ENCODE results near the gene GPR132. TPM values are rescaled to one million over a fixed set of nuclear protein-coding genes. Genes with fewer than 3 reads are reported as not detected.

The GPR132 gene
- total RNA-seq, 1 experiment from 2014 or later: 0.20 TPM

DNA sequence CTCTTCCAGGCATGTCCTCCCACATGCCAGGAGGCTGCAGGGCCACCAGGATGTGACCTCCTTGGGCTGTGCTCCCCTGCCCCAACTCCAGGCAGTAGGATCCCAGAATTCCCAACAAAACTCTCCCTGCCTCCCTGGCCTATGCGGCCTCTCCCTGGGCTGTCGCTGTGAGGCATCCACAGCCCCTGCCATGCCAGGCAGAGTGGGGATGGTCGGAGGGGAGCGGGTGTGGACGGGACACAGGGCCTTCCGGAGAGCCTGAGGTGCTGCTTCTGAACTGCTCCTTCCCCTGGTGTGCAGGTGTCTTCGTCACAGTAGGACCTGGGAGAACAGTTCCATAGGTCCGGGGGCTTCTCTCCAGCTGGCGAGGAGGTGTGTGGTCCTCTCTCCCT is 18.3 kb downstream of the GPR132 start:
- Histone ChIP-seq H4K91ac (ENCODE audit: insufficient read length, low read depth, low read length) (no peak overlapping the region), H2BK5ac (ENCODE audit: insufficient read length, low read length) (no peak overlapping the region), H3K79me2 (ENCODE audit: insufficient read depth, low read length) (no peaks in the 10 kb centered on the region), H3K23me2 (ENCODE audit: insufficient read length, low read depth, low read length, poor library complexity, severe bottlenecking) (no peaks in the 10 kb centered on the region), H3K27ac (ENCODE audit: insufficient read length, low read depth, low read length) (no peak overlapping the region), H3K79me1 (ENCODE audit: insufficient read depth, low read depth, low read length, poor library complexity, severe bottlenecking) (no peaks in the 10 kb centered on the region), H2BK20ac (ENCODE audit: low read depth, low read length, poor library complexity, severe bottlenecking) (no peak overlapping the region), H4K8ac (replicated peaks; ENCODE audit: insufficient read length, low read depth, low read length) (no peak overlapping the region), H3K14ac (ENCODE audit: insufficient read depth, low read length) (no peak overlapping the region), H3K56ac (ENCODE audit: insufficient read length, low read depth, low read length) (no peak overlapping the region), H3K4ac (ENCODE audit: low read depth, low read length) (no peak overlapping the region), H3K9ac (ENCODE audit: extremely low read depth, insufficient read length, low read length) (no peak overlapping the region), H3K9me3 (ENCODE audit: control insufficient read depth, low read depth, low read length) (no peaks in the 10 kb centered on the region), H3K27me3 (ENCODE audit: insufficient read depth, low read length) (no peaks in the 10 kb centered on the region), H4K5ac (ENCODE audit: insufficient read length, low read depth, low read length) (no peak overlapping the region), H3K4me2 (ENCODE audit: insufficient read depth, insufficient read length, low read length) (no peak overlapping the region), H3T11ph (ENCODE audit: low read length) (no peak overlapping the region), H2AFZ (ENCODE audit: low read length) (no peak overlapping the region), H4K20me1 (ENCODE audit: control insufficient read depth, insufficient read depth, insufficient read length) (no peaks in the 10 kb centered on the region), H2AK5ac (ENCODE audit: insufficient read length, low read length) (no peak overlapping the region), H2BK12ac (ENCODE audit: insufficient read length, low read depth, low read length) (no peak overlapping the region), H2BK15ac (ENCODE audit: low read depth, low read length) (no peak overlapping the region), H3K23ac (ENCODE audit: insufficient read length, low read depth, low read length) (no peak overlapping the region), H2BK120ac (ENCODE audit: low read depth, low read length, poor library complexity, severe bottlenecking) (no peak overlapping the region), H3K18ac (ENCODE audit: insufficient read length, low read depth, low read length) (no peak overlapping the region), H3K4me1 (ENCODE audit: insufficient read depth, low read length) (no peaks in the 10 kb centered on the region)
- Mint-ChIP-seq H3K27ac (no peak overlapping the region), H3K36me3 (ENCODE audit: insufficient read depth in 1 of 3, low read depth in 3 of 3) (no peaks in the 10 kb centered on the region), H3K27me3 (ENCODE audit: low read depth) (peaks cover 47% of the 10 kb centered on the region), H3K4me3 (no peak overlapping the region), H3K4me1 (peaks cover 2 to 4% of the 10 kb centered on the region in 2 experiments; a peak in 2 of 4 replicates), H3K9me3 (no peaks in the 10 kb centered on the region)
- DNase-seq: no peak
- no CpG with 5 or more reads among the region's 9 CpGs for WGBS (ENCODE audit: extremely low coverage, insufficient read length, low lambda C conversion rate)
- TF ChIP-seq, protein P1, sequence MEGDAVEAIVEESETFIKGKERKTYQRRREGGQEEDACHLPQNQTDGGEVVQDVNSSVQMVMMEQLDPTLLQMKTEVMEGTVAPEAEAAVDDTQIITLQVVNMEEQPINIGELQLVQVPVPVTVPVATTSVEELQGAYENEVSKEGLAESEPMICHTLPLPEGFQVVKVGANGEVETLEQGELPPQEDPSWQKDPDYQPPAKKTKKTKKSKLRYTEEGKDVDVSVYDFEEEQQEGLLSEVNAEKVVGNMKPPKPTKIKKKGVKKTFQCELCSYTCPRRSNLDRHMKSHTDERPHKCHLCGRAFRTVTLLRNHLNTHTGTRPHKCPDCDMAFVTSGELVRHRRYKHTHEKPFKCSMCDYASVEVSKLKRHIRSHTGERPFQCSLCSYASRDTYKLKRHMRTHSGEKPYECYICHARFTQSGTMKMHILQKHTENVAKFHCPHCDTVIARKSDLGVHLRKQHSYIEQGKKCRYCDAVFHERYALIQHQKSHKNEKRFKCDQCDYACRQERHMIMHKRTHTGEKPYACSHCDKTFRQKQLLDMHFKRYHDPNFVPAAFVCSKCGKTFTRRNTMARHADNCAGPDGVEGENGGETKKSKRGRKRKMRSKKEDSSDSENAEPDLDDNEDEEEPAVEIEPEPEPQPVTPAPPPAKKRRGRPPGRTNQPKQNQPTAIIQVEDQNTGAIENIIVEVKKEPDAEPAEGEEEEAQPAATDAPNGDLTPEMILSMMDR (conservative IDR thresholded peaks at IDR 0.05): no peak

Measured in H9 (cell line).